PC-9 (cell line): ENCODE results near the gene MYO3B. TPM values are rescaled to one million over a fixed set of nuclear protein-coding genes. Genes with fewer than 3 reads are reported as not detected.

ENCODE experiments used
- BruUV-seq: library from RNA; stranded (reverse); fragments of 400-500 nt; replicated peaks from 2 replicates; lab custom pipeline; 2021; lab: Mats Ljungman, UMichigan
- CTCF ChIA-PET: fragments of 300-600 bp; sonication (Branson Sonifier 250); formaldehyde crosslinking; loops from one replicate; lab custom pipeline; 2022; ENCODE audit warnings: antibody characterized with exemption; lab: Charles Lee
- POLR2A ChIA-PET: fragments of 300-600 bp; sonication (Branson Sonifier 250); formaldehyde crosslinking; loops from one replicate; lab custom pipeline; 2022; ENCODE audit warnings: antibody characterized with exemption; ENCODE audit not compliant: unreplicated experiment; lab: Charles Lee
- DNase-seq, 2 experiments: peaks; one replicate each; pipeline versions ENCODE4 v3.0.0 to v3.0.0-alpha.2; 2015 to 2022; ENCODE audit warnings: mixed read lengths in 1 of 2
- H2AFZ ChIP-seq: fragments of 200-600 bp; sonication (generic); 2 replicates; pipeline ENCODE4 v1.8.1; 2017; ENCODE audit warnings: antibody characterized with exemption
- H3F3A ChIP-seq: fragments of 200-600 bp; sonication (generic); 2 replicates; pipeline ENCODE4 v1.8.1; 2017; ENCODE audit warnings: antibody characterized with exemption, mild to moderate bottlenecking, low read depth; ENCODE audit not compliant: insufficient read depth
- H3K27ac ChIP-seq: fragments of 200-600 bp; sonication (generic); 2 replicates; pipeline ENCODE4 v1.6.1; 2016; ENCODE audit warnings: mixed run types
- H3K27me3 ChIP-seq: fragments of 200-600 bp; sonication (generic); 2 replicates; pipeline ENCODE4 v1.6.1; 2016; ENCODE audit warnings: low read depth, mixed run types; ENCODE audit not compliant: insufficient read depth
- H3K36me3 ChIP-seq: fragments of 200-600 bp; sonication (generic); 2 replicates; pipeline ENCODE4 v1.6.1; 2016; ENCODE audit warnings: low read depth, mixed run types
- H3K4me1 ChIP-seq: fragments of 200-600 bp; sonication (generic); replicated peaks from 2 replicates; pipeline ENCODE4 v1.6.1; 2016; ENCODE audit warnings: mixed run types; ENCODE audit not compliant: insufficient read depth
- H3K4me2 ChIP-seq: fragments of 200-600 bp; sonication (generic); 2 replicates; pipeline ENCODE4 v1.6.1; 2017; ENCODE audit warnings: mixed run types
- H3K4me3 ChIP-seq: fragments of 200-600 bp; sonication (generic); 2 replicates; pipeline ENCODE4 v1.6.1; 2016; ENCODE audit warnings: mixed run types
- H3K79me2 ChIP-seq: fragments of 200-600 bp; sonication (generic); 2 replicates; pipeline ENCODE4 v1.6.1; 2017; ENCODE audit warnings: low read depth, mixed run types
- H3K9me2 ChIP-seq: fragments of 200-600 bp; sonication (generic); 2 replicates; pipeline ENCODE4 v1.8.1; 2017; ENCODE audit warnings: mild to moderate bottlenecking; ENCODE audit not compliant: insufficient read depth
- H3K9me3 ChIP-seq: fragments of 200-600 bp; sonication (generic); 2 replicates; pipeline ENCODE4 v1.8.1; 2016; ENCODE audit warnings: low read depth; ENCODE audit not compliant: insufficient read depth
- H4K20me1 ChIP-seq: fragments of 200-600 bp; sonication (generic); 2 replicates; pipeline ENCODE4 v1.8.1; 2017; ENCODE audit not compliant: insufficient read depth
- EZH2 ChIP-seq: fragments of 200-600 bp; sonication (generic); IDR thresholded peaks from 2 replicates; pipeline ENCODE4 v1.8.0; 2017; ENCODE audit warnings: antibody characterized with exemption, low read depth
- intact Hi-C: fragments of 100-400 bp; cut with micrococcal nuclease; formaldehyde crosslinking; loops from one replicate; pipeline ENCODE4 v1.10.0; 2022; ENCODE audit not compliant: unreplicated experiment
- total RNA-seq: library from RNA; stranded (reverse); gene quantifications from 2 replicates; pipeline ENCODE4 v1.2.3, GENCODE V29; 2021
- TF ChIP-seq, protein P1 (sequence below): fragments of 200-600 bp; sonication (generic); conservative IDR thresholded peaks from 2 replicates; pipeline ENCODE4 v1.6.1; 2017; ENCODE audit warnings: mixed run types, antibody characterized with exemption, mild to moderate bottlenecking, moderate library complexity

The MYO3B gene
- total RNA-seq, 1 experiment from 2014 or later = 5.3 TPM

DNA sequence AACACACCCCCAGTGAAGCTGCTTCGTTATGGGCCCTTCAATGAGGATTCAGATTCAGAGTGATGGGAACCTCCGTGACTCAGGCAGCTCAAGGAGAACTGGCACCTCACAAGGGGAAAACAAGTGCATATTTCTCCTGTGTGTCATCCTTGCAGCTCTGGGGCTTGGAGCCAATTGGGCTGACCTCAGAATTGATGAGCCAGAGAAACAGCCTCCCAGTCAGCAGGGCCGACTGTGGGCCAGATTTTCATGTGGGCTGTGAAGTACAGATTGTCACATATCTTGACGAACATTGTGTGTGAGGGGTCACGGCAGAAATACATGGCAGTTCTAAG lies 347.6 kb downstream of the MYO3B start:
- Histone ChIP-seq H3K4me1 (peaks cover 14% of the 10 kb centered on the region), H3K79me2 (no peaks in the 10 kb centered on the region), H3K27me3 (no peaks in the 10 kb centered on the region), H2AFZ (no peak overlapping the region), H3K27ac (no peak overlapping the region), H4K20me1 (no peaks in the 10 kb centered on the region), H3K4me3 (no peak overlapping the region), H3K9me3 (no peaks in the 10 kb centered on the region), H3K36me3 (no peaks in the 10 kb centered on the region), H3K9me2 (no peaks in the 10 kb centered on the region), H3F3A (no peaks in the 10 kb centered on the region), H3K4me2 (peak overlapping the region; percentile 21)
- intact Hi-C loops = loop anchor here (1.0 to 5.0 kb wide), 2 partner anchors 84 to 118 kb away; no protein-coding TSS in a partner anchor
- TF ChIP-seq, protein P1, sequence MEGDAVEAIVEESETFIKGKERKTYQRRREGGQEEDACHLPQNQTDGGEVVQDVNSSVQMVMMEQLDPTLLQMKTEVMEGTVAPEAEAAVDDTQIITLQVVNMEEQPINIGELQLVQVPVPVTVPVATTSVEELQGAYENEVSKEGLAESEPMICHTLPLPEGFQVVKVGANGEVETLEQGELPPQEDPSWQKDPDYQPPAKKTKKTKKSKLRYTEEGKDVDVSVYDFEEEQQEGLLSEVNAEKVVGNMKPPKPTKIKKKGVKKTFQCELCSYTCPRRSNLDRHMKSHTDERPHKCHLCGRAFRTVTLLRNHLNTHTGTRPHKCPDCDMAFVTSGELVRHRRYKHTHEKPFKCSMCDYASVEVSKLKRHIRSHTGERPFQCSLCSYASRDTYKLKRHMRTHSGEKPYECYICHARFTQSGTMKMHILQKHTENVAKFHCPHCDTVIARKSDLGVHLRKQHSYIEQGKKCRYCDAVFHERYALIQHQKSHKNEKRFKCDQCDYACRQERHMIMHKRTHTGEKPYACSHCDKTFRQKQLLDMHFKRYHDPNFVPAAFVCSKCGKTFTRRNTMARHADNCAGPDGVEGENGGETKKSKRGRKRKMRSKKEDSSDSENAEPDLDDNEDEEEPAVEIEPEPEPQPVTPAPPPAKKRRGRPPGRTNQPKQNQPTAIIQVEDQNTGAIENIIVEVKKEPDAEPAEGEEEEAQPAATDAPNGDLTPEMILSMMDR = no peak
- no peak for TF ChIP-seq EZH2
- ChIA-PET POLR2A (interaction anchor here (0.8 kb wide), 1 partner anchor 8 kb away, joined by 8 read pairs; no protein-coding TSS in a partner anchor), CTCF (interaction anchor here (1.1 kb wide), 1 partner anchor 16 kb away, joined by 13 read pairs; no protein-coding TSS in a partner anchor)
- DNase-seq = peak; percentile 73 to 81
- BruUV-seq = no TSS peak

DNA sequence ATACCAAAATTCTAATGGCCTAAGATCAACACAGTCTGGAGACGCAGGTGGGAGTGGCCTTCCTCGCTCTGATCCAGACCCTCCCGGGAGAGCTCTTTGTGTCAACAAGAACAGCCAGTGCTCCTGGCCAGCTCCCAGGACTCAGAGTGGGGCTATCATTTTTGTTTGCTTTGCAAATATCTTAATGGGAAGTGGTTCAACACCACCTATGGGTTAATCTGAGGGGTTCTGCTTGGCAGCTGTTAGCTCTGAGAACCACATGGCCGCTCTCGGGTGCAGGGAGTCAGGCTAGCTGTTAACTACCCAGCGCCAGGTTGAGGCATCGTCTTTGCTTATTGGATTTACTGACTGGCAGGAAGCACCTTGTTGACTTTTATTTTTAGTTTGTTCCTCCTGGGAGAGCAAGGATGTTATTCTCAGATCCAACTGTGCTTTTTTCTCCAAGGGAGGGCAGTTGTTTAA lies 352.4 kb downstream of the MYO3B start:
- TF ChIP-seq, protein P1 = no peak
- no peak for TF ChIP-seq EZH2
- intact Hi-C loops = no loop called here
- Histone ChIP-seq H3F3A (no peaks in the 10 kb centered on the region), H4K20me1 (no peaks in the 10 kb centered on the region), H3K4me1 (peaks cover 7% of the 10 kb centered on the region), H3K9me2 (no peaks in the 10 kb centered on the region), H2AFZ (no peak overlapping the region), H3K4me3 (no peak overlapping the region), H3K79me2 (no peaks in the 10 kb centered on the region), H3K36me3 (no peaks in the 10 kb centered on the region), H3K4me2 (no peak overlapping the region), H3K27ac (no peak overlapping the region), H3K9me3 (no peaks in the 10 kb centered on the region), H3K27me3 (no peaks in the 10 kb centered on the region)
- DNase-seq = peak in 1 of 2 experiments; percentile 29
- POLR2A ChIA-PET = interaction anchor here (0.7 kb wide), 1 partner anchor 1796 kb away, joined by 15 read pairs; no protein-coding TSS in a partner anchor
- no TSS peak for BruUV-seq
- CTCF ChIA-PET = no interaction called here

DNA sequence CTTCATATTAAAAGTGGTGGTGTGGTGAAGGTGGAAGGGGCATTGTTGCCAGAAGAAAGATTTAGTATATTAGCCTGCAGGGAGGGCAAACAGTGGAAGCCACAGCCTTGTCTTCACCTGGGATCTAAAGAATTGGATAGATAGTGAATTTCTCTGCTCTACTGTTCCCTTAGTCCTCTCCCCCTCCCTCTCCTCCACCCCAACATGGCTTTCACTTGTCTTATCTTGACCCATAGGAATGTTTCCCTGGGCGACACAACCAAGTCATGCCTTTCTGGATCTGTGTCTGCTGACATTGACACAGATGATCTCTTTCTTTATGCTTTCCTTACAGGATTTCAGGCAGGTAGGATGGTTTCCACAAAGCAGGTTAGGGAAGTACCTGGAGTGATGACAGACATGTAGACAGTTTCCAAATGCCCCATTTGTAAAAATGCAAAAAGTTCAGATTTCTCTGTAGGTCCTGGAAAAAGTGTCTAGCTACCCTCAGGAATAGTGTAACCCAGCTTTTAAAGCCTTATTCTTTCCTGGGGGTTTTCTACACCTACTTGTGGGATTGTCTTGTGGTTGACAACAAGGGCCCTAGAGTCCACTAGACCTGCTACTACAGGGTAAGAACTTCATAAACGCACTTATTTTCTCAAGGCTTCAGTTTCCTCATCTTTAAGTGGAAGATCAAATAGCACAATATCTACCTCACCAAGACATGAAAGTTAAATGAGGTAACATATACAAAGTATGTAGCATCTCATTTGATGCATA lies 353.0 kb downstream of the MYO3B start:
- Histone ChIP-seq H3K79me2 (no peaks in the 10 kb centered on the region), H3K4me1 (peaks cover under 1% of the 10 kb centered on the region; the same call in 1 of the 2 replicates), H3K4me3 (no peak overlapping the region), H2AFZ (no peak overlapping the region), H3K4me2 (no peak overlapping the region), H3K9me2 (no peaks in the 10 kb centered on the region), H3K27ac (no peak overlapping the region), H3K9me3 (no peaks in the 10 kb centered on the region), H3F3A (no peaks in the 10 kb centered on the region), H3K36me3 (no peaks in the 10 kb centered on the region), H3K27me3 (no peaks in the 10 kb centered on the region), H4K20me1 (no peaks in the 10 kb centered on the region)
- intact Hi-C loops = no loop called here
- CTCF ChIA-PET = no interaction called here
- POLR2A ChIA-PET = no interaction called here
- BruUV-seq = no TSS peak
- no peak for TF ChIP-seq EZH2
- TF ChIP-seq, protein P1 = no peak
- DNase-seq = no peak
